ENCODE results near the gene CELSR1.

CELSR1 gene

DNA sequence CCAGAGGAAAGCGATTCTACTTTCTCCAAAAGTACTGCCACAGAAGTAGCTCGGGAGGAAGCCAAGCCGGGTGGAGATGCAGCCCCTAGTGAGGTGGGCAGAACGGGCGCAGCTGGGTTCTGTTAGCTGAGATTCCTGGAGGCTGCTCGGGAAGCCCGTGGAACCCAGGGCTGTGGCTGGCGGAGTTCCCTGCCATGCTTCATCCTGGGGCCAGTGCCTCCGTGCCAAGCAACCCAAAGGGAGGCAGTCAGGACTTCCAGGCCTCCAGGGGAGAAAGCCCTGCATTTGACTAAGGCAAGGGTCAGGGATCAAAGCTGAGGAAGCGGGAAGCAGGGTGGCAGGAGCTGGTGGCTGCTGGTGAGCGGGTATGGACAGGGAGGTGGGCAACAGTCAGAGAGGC lies 208.6 kb downstream of the CELSR1 start:
- TF ChIP-seq, protein P1, sequence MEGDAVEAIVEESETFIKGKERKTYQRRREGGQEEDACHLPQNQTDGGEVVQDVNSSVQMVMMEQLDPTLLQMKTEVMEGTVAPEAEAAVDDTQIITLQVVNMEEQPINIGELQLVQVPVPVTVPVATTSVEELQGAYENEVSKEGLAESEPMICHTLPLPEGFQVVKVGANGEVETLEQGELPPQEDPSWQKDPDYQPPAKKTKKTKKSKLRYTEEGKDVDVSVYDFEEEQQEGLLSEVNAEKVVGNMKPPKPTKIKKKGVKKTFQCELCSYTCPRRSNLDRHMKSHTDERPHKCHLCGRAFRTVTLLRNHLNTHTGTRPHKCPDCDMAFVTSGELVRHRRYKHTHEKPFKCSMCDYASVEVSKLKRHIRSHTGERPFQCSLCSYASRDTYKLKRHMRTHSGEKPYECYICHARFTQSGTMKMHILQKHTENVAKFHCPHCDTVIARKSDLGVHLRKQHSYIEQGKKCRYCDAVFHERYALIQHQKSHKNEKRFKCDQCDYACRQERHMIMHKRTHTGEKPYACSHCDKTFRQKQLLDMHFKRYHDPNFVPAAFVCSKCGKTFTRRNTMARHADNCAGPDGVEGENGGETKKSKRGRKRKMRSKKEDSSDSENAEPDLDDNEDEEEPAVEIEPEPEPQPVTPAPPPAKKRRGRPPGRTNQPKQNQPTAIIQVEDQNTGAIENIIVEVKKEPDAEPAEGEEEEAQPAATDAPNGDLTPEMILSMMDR (conservative IDR thresholded peaks at IDR 0.05; ENCODE audit: control insufficient read depth, insufficient read depth, low read depth, low read length), result no peak
- DNase-seq (ENCODE audit: low read depth), result no peak
- H3K4me3 ChIP-seq (ENCODE audit: control insufficient read depth, low read depth, low read length), result no peak overlapping the region

- TF ChIP-seq, protein P1 (conservative IDR thresholded peaks at IDR 0.05; ENCODE audit: control insufficient read depth, insufficient read depth, low read depth, low read length), result no peak
- DNase-seq (ENCODE audit: low read depth), result no peak
- H3K4me3 ChIP-seq (ENCODE audit: control insufficient read depth, low read depth, low read length), result no peak overlapping the region
These were observed 209.5 kb downstream of the CELSR1 start for GRCh38 chr22:46327691-46328465.

DNA sequence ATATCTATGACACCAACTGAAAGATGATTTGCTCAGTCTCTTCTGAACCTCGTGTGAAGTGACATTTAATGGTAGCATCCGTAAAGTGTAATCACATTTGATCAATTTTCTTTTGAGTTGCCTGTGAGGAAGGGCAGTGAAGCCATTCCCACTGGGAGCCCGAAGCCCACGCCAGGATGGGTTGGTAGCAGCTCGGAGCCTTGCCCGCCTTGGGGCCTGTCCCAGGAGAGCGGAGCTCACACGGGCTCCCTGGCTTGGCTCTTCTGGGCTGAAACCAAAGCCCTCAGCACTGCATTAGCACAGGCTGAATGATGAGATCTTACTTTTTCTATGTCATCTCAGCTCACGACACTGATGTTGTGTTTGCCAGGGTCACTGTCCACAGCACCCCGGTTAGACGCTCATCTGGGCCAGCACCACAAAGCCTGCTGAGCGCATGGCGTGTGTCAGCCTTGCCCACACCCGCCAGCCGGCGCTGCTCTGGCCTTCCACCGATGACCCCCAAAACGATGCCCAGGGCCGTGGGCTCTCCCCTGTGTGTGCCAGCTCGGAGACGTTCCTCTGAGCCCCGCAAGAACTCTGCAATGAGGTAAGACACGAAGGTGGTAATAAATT lies 211.2 kb downstream of the CELSR1 start:
- H3K4me3 ChIP-seq (ENCODE audit: control insufficient read depth, low read depth, low read length), result no peak overlapping the region
- DNase-seq (ENCODE audit: low read depth), result no peak
- TF ChIP-seq, protein P1 (conservative IDR thresholded peaks at IDR 0.05; ENCODE audit: control insufficient read depth, insufficient read depth, low read depth, low read length), result no peak

DNA sequence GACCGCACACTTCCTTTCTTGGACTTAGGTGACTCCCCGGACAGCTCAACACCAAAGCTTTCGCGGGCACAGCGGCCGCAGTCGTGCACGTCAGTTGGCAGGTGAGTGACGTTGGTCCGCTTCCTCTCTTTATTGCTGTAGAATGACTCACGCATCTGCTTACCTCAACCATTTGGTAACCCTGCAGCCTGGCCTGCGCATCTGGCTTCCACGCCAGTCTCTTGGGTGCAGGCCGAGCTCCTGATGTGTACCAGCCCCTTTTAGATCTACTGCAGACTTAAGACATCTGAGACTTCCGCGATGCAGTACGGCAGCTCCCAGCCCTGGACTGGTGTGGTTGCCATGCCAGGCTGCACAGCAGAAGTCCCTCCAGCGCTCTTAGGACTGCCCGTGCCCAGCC lies 214.3 kb downstream of the CELSR1 start:
- DNase-seq (ENCODE audit: low read depth), result no peak
- TF ChIP-seq, protein P1 (conservative IDR thresholded peaks at IDR 0.05; ENCODE audit: control insufficient read depth, insufficient read depth, low read depth, low read length), result no peak
- no peak overlapping the region for H3K4me3 ChIP-seq (ENCODE audit: control insufficient read depth, low read depth, low read length)

DNA sequence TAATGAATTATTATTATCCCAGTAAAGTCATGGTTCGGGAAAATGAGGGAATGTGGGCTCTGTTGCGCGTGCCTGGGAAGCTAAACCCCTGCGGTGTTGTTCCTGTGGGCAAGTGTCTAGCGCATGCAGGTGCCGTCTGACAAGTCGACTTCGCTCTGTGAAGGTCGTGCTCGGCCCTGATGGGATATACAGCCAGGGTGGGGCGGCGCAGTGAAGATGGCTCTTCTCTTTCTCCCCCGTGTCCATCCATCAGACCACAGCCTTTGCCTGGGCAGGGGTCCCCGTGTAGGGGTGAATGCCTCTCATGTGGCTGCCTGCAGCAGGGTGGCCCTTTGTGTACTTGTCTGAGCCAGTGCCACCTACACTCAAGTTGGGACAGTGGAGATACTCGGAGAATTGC lies 214.7 kb downstream of the CELSR1 start:
- TF ChIP-seq, protein P1 (conservative IDR thresholded peaks at IDR 0.05; ENCODE audit: control insufficient read depth, insufficient read depth, low read depth, low read length), result no peak
- no peak overlapping the region for H3K4me3 ChIP-seq (ENCODE audit: control insufficient read depth, low read depth, low read length)
- no peak for DNase-seq (ENCODE audit: low read depth)

DNA sequence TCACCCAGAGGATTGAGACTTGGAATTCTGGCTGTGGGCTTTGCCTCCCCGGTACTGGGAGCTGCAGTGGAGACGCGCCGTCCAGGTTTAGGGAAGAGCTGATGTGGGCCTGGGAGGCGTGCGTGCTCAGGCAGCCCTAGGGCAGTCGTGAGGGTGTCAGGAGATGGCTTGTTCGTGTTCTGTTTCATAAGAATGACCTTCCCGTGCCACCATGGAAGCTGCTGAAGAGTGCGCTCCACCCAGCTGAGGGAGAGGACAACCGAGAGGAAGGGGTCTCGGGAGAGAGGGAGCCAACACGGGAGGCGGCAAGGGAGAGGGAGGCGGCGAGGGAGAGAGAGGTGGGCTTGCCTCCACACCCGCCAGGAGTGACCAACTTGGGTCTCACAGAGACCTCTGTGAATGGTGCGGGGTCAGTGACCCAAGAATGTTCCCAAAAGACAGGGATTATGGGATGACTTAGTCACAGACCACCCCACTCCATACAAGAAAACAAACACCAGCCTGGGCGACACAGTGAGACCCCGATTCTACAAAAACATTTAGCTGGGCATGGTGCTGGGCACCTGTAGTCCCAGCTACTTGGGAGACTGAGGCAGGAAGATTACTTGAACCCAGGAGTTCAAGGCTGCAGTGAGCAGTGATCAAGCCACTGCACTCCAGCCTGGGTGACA lies 216.6 kb downstream of the CELSR1 start:
- H3K4me3 ChIP-seq (ENCODE audit: control insufficient read depth, low read depth, low read length), result no peak overlapping the region
- DNase-seq (ENCODE audit: low read depth), result no peak
- TF ChIP-seq, protein P1 (conservative IDR thresholded peaks at IDR 0.05; ENCODE audit: control insufficient read depth, insufficient read depth, low read depth, low read length), result no peak
